OCI-LY7 (cell line): ENCODE results near the gene PLXNA4. TPM values are rescaled to one million over a fixed set of nuclear protein-coding genes. Genes with fewer than 3 reads are reported as not detected.

Source experiments
- BruUV-seq: library from RNA; stranded (reverse); fragments of 400-500 nt; replicated peaks from 2 replicates; lab custom pipeline; 2021; lab: Mats Ljungman, UMichigan
- CTCF ChIA-PET: fragments of 300-600 bp; sonication (Branson Sonifier 250); formaldehyde crosslinking; loops from one replicate; lab custom pipeline; 2022; ENCODE audit warnings: antibody characterized with exemption; ENCODE audit not compliant: unreplicated experiment; lab: Charles Lee
- POLR2A ChIA-PET: fragments of 300-600 bp; sonication (Branson Sonifier 250); formaldehyde crosslinking; loops from one replicate; lab custom pipeline; 2022; ENCODE audit warnings: antibody characterized with exemption; lab: Charles Lee
- DNase-seq: peaks from one replicate; pipeline ENCODE4 v3.0.0-alpha.2; 2015; ENCODE audit warnings: low spot score
- H2AFZ ChIP-seq: fragments of 200-600 bp; sonication (generic), shearing (Covaris generic); 2 replicates; pipeline ENCODE4 v1.6.1; 2014; ENCODE audit warnings: mild to moderate bottlenecking, antibody characterized with exemption, low read length, moderate library complexity
- H3K27ac ChIP-seq: fragments of 200-600 bp; sonication (generic); 2 replicates; pipeline ENCODE4 v1.5.1; 2014; ENCODE audit warnings: mixed run types, low read depth, mild to moderate bottlenecking, moderate library complexity, low read length, inconsistent platforms; ENCODE audit not compliant: poor library complexity, severe bottlenecking
- H3K36me3 ChIP-seq: fragments of 200-600 bp; sonication (generic); 2 replicates; pipeline ENCODE4 v1.6.1; 2014; ENCODE audit warnings: mild to moderate bottlenecking, antibody characterized with exemption, low read length, moderate library complexity, mixed read lengths; ENCODE audit not compliant: insufficient read depth
- H3K4me1 ChIP-seq: fragments of 200-600 bp; sonication (generic); 2 replicates; pipeline ENCODE4 v1.5.1; 2014; ENCODE audit warnings: mild to moderate bottlenecking, low read length; ENCODE audit not compliant: insufficient read depth, poor library complexity, severe bottlenecking
- H3K4me2 ChIP-seq: fragments of 200-600 bp; sonication (generic); 2 replicates; pipeline ENCODE4 v1.6.1; 2014; ENCODE audit warnings: mild to moderate bottlenecking, low read length
- H3K4me3 ChIP-seq: fragments of 200-600 bp; sonication (generic); 2 replicates; pipeline ENCODE4 v1.5.1; 2014; ENCODE audit warnings: mild to moderate bottlenecking, low read depth, low read length; ENCODE audit not compliant: poor library complexity, severe bottlenecking
- H3K79me2 ChIP-seq: fragments of 200-600 bp; sonication (generic); 2 replicates; pipeline ENCODE4 v1.6.1; 2016; ENCODE audit warnings: low read depth, mild to moderate bottlenecking, low read length, moderate library complexity, mixed read lengths; ENCODE audit not compliant: insufficient read depth
- H3K9me2 ChIP-seq: fragments of 200-600 bp; sonication (generic); 2 replicates; pipeline ENCODE4 v1.6.1; 2016; ENCODE audit warnings: mild to moderate bottlenecking, low read length, mixed read lengths; ENCODE audit not compliant: insufficient read depth
- H3K9me3 ChIP-seq: fragments of 200-600 bp; sonication (generic); 2 replicates; pipeline ENCODE4 v1.6.1; 2014; ENCODE audit warnings: mild to moderate bottlenecking, mixed run types, low read length, mixed read lengths
- H4K20me1 ChIP-seq: fragments of 200-600 bp; sonication (generic); 2 replicates; pipeline ENCODE4 v1.6.1; 2014; ENCODE audit warnings: mild to moderate bottlenecking, antibody characterized with exemption, low read length, moderate library complexity, mixed read lengths; ENCODE audit not compliant: insufficient read depth
- CTCF ChIP-seq: fragments of 200-600 bp; sonication (generic); conservative IDR thresholded peaks from 2 replicates; pipeline ENCODE4 v1.5.1; 2014; ENCODE audit warnings: mild to moderate bottlenecking, antibody characterized with exemption, low read length, moderate library complexity, mixed read lengths
- EZH2phosphoT487 ChIP-seq: fragments of 200-600 bp; sonication (generic); IDR thresholded peaks from 2 replicates; pipeline ENCODE4 v1.6.1; 2018; ENCODE audit warnings: low read depth, borderline replicate concordance, mild to moderate bottlenecking, mixed run types, antibody characterized with exemption, low read length, moderate library complexity, mixed read lengths
- intact Hi-C: fragments of 100-400 bp; cut with micrococcal nuclease; formaldehyde crosslinking; loops from one replicate; pipeline ENCODE4 v1.10.0; 2022; ENCODE audit not compliant: unreplicated experiment
- total RNA-seq, 2 experiments: library from RNA; depleted of rRNA in 1 of 2; stranded (reverse); fragments of >200 nt in 1 of 2; shearing (Covaris generic) in 1 of 2; gene quantifications; 2 replicates each; pipeline ENCODE4 v1.2.3, GENCODE V29; 2014 to 2022

Gene PLXNA4
- total RNA-seq, 2 experiments from 2014 or later, result not detected

- Histone ChIP-seq H3K4me2 (no peak overlapping the region), H3K36me3 (no peaks in the 10 kb centered on the region), H3K9me3 (no peaks in the 10 kb centered on the region), H4K20me1 (no peaks in the 10 kb centered on the region), H3K79me2 (no peaks in the 10 kb centered on the region), H3K9me2 (no peaks in the 10 kb centered on the region), H3K4me1 (no peaks in the 10 kb centered on the region), H3K27ac (no peak overlapping the region), H3K4me3 (no peak overlapping the region), H2AFZ (no peak overlapping the region)
- intact Hi-C loops, result no loop called here
- no TSS peak for BruUV-seq
- CTCF ChIA-PET, result no interaction called here
- DNase-seq, result no peak
- TF ChIP-seq EZH2phosphoT487, result no peak
- TF ChIP-seq CTCF, result no peak
- POLR2A ChIA-PET, result no interaction called here
Observed at GRCh38 chr7:132350741-132351140, 225.5 kb downstream of the PLXNA4 start.

- Histone ChIP-seq H3K4me3 (no peak overlapping the region), H3K4me2 (no peak overlapping the region), H3K9me3 (no peaks in the 10 kb centered on the region), H3K27ac (no peak overlapping the region), H3K9me2 (no peaks in the 10 kb centered on the region), H3K36me3 (no peaks in the 10 kb centered on the region), H3K79me2 (no peaks in the 10 kb centered on the region), H4K20me1 (no peaks in the 10 kb centered on the region), H2AFZ (no peak overlapping the region), H3K4me1 (no peaks in the 10 kb centered on the region)
- DNase-seq, result no peak
- no TSS peak for BruUV-seq
- TF ChIP-seq EZH2phosphoT487 (no peak), CTCF (no peak)
- ChIA-PET POLR2A (interaction anchor here (0.6 to 1.4 kb wide), 3 partner anchors 12 to 407 kb away, joined by 3 read pairs; no protein-coding TSS in a partner anchor), CTCF (no interaction called here)
- intact Hi-C loops, result no loop called here
Observed at GRCh38 chr7:132349075-132349474, 227.2 kb downstream of the PLXNA4 start.

GRCh38 chr7:132348341-132348740 is 227.9 kb downstream of the PLXNA4 start:
- ChIA-PET POLR2A (interaction anchor here (0.6 to 1.0 kb wide), 2 partner anchors 18 to 408 kb away, joined by 3 read pairs; no protein-coding TSS in a partner anchor), CTCF (no interaction called here)
- TF ChIP-seq EZH2phosphoT487, result no peak
- TF ChIP-seq CTCF, result no peak
- Histone ChIP-seq H3K4me1 (no peaks in the 10 kb centered on the region), H3K9me3 (no peaks in the 10 kb centered on the region), H2AFZ (no peak overlapping the region), H3K79me2 (no peaks in the 10 kb centered on the region), H3K36me3 (no peaks in the 10 kb centered on the region), H3K9me2 (no peaks in the 10 kb centered on the region), H3K4me3 (no peak overlapping the region), H3K4me2 (no peak overlapping the region), H3K27ac (no peak overlapping the region), H4K20me1 (no peaks in the 10 kb centered on the region)
- DNase-seq, result no peak
- no TSS peak for BruUV-seq
- intact Hi-C loops, result no loop called here
